GM20431 (cell line): ENCODE results near the gene SGMS1.

Experiments
- in situ Hi-C: fragments of 300-500 bp; cut with MseI, MboI; formaldehyde crosslinking; loops from one replicate; pipeline ENCODE4 v1.15.0; 2020; ENCODE audit warnings: low sequenced_read_pairs; ENCODE audit not compliant: unreplicated experiment

The SGMS1 gene

DNA sequence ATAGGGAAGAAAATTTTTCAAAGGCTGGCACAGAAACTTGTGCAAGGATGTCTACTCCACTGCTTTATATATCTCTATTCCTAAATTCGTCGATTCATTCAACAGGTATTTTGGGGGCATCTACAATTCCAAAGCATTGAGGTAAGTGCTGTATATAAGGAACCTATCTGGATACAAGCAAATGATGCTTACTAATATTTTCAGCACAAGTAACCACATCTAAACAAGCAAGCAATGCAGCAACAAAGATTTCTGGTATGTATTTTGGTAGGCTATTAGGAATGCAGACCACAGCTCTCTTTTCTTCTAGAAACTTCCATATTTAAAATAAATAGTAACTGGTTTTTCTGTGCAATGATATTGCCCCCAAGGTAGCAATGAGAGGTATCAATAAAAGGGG lies 183.9 kb downstream of the SGMS1 start:
- in situ Hi-C loops, result loop anchor here (25.0 kb wide), 1 partner anchor 172 kb away; the partner anchor contains the start of gene SGMS1

DNA sequence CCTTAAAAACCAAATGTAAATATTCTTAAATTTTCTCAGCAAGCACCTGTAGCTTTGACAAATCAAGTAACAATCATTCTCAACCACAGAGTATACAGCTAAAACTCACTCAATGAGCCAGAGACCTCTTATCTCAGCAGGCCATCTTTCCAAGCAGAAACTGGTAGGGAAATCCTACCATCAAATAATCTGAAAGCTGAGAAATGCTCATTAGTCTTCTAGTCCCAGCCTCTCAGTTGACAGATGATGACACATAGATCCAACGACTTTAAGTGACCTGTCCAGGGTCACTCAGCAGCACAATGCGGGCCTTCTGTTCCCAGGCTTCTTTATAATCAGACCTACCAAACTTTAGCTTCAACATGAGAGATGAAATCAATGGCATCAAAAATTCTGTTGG lies 184.6 kb downstream of the SGMS1 start:
- in situ Hi-C loops, result loop anchor here (25.0 kb wide), 1 partner anchor 173 kb away; the partner anchor contains the start of gene SGMS1

DNA sequence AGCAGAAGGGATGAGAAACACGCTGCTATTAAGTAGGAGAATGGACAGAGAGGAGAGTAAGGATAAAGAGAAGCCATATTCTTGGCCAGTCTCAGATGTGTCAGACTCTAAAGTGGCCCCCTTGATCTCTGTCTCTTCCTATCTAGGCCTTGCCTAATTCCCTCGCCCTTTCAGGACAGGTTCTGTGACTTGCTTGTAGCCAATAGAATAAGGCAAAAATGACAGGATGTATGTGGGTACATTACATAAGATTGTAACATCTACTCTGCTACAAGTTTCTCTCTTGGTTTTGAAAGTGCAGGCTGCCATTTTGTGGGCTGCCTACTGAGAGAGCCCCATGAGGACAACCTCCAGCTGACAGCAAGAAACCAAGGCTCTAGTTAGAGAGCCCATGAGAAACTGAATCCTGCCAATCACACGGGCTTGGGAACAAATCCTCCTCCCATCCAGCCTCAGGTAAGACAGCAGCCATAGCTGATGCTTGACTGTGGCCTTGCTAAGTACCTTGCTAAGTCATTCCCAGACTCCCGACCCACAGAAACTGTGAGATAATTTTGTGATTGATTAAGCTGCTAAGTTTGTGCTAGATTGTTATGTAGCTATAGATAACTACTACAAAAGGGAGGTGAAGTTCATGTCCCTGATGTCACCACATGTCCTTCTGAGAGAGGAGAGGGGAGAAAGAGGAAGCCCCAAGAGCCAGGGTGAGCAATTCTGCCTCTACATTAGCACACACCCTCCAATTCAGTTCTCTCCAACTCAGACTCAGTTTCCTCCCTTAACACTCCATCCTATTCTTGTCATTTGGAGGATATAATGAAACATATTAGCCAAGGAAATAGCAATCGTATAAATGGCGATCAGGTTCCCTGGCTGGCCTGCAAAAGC lies 185.5 kb downstream of the SGMS1 start:
- in situ Hi-C loops, result loop anchor here (25.0 kb wide), 1 partner anchor 174 kb away; the partner anchor contains the start of gene SGMS1

DNA sequence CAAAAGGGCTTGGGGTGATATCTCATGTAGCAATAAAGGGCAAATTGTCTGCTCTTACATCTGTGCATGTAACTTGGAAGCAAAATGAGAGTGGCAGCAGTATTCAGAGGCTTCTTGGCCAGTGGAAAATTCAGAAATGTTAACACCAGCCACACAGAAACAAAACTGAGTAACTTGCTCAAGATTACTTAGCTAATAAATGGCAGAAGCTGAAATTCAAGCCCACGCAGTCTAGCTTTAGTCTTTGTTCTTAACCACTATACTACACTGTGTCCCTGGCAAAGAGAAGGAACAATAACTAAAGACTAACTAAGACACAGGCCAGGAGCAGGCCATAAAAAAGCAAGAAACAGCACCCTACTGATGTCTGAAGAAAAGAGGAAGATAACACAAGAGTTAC lies 186.5 kb downstream of the SGMS1 start:
- in situ Hi-C loops, result loop anchor here (25.0 kb wide), 1 partner anchor 175 kb away; the partner anchor contains the start of gene SGMS1

DNA sequence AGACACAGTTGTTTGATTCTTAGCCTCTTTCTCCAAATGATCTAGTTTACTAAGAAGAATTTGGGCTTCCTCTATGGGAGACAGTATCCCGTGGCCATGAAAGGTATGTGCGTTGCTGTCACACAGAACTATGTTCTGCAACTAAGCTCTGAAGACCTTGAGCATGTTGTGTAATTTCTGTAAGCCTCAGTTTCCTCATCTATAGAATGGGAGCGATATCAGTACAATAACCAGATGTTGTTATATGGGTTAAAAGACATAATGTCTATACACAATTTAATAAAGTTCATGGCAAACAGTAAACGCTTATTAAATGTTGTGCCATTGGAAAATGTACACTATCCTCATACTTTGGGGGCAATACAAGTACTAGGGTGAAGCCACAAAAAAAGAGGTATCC lies 187.0 kb downstream of the SGMS1 start:
- in situ Hi-C loops, result loop anchor here (25.0 kb wide), 1 partner anchor 175 kb away; the partner anchor contains the start of gene SGMS1

DNA sequence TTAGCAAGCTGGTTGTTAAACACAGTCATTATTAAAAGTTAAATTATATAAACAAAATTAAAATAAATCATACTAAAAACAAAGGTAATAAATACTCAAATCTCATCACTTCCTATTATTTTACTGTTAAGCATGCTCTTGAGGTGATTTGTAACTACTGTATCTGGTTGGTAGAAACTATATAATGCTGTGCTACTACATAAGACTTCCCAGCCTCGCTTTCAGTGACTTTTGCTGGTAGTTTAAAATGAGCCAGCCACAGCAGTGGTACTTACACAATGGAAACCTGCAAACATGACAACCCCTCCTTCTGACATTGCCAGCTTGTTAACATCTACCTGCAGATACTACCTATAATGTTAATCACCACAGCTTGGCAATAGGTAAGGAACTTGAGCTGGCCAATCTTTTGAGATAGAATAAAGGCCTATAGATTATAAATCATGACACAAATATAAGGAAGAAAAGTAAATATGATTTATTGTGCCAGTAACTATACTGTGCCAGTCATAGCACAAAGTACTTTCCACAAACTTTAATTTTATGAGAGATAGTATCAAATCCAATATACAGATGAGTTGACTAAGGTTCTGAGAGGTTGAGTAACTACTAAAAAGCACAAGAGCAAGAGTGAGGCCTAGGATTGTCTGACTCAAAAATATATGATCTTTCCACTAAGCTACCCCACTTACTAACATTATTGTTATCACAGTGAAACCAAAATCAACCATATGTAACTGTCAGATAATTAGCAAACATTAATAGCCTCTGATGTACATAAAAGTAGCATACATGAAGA lies 191.3 kb downstream of the SGMS1 start:
- in situ Hi-C loops, result loop anchor here (25.0 kb wide), 1 partner anchor 180 kb away; the partner anchor contains the start of gene SGMS1

DNA sequence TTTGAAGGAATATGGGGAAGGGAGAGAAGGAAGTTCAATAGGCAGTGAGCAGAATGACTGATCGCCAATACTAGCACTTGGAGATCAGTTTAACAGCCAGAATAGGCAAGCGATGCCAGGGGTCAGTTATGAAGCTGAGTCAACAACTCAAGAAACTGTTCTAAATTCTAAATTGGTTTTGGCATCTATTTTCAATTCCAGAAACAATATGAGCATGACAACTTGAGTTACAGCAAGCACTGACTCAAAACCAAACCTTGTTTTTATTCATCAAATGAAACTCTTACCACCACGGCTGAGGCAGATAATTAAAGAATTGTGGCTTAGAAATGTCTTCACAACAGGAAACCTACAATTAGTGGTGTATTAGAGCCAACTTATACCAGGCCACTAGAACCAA lies 192.0 kb downstream of the SGMS1 start:
- in situ Hi-C loops, result loop anchor here (25.0 kb wide), 1 partner anchor 181 kb away; the partner anchor contains the start of gene SGMS1

DNA sequence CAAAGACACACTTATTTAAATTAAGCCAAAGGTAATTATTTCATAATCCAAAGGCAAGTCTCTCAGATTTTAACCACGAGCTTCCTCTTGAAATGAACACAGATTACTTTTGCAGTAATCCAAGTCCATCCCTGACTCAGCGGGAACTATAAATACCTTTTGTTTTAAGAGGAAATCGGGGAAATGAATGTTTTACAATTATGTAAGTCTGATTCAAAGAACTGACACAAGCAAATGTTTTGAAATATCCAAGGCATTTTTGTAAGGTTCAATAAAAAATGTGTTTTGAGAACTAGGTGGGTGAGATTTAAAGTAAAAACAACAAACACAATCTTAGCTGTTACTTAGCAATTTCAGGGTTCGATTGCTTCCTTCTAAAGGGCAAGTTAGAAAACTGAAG lies 192.6 kb downstream of the SGMS1 start:
- in situ Hi-C loops, result loop anchor here (25.0 kb wide), 1 partner anchor 181 kb away; the partner anchor contains the start of gene SGMS1

DNA sequence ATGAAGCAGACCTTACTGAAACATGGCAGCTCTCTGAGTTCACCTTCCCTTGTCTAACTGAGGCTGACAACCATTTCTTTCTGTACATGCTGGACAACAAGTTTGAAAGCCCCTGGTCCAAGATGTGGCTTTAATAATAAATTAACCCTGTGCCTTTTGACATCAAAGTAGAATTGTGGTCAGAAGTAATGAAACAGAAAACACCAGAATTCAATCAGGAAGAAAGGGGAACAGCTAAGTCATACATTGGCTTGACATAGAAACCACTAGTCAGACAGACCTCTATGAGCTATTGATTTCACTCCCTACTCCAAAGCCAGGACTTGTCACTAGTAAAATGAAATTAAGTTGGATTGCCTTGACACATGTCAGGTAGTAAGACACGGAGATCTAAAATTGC lies 197.3 kb downstream of the SGMS1 start:
- in situ Hi-C loops, result loop anchor here (25.0 kb wide), 1 partner anchor 186 kb away; the partner anchor contains the start of gene SGMS1

DNA sequence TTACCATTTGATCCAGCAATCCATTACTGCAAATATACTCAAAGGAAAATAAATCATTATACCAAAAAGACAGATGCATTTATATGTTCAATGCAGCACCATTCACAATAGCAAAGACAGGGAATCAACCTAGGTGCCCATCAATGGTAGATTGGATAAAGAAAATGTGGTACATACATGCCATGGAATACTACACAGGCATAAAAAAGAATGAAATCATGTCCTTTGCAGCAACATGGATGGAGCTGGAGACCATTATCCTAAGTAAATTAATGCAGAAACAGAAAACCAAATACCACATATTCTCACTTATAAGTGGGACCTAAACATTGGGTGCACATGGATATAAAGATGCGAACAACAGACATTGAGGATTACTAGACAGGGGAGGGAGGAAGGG lies 198.5 kb downstream of the SGMS1 start:
- in situ Hi-C loops, result loop anchor here (25.0 kb wide), 1 partner anchor 187 kb away; the partner anchor contains the start of gene SGMS1

DNA sequence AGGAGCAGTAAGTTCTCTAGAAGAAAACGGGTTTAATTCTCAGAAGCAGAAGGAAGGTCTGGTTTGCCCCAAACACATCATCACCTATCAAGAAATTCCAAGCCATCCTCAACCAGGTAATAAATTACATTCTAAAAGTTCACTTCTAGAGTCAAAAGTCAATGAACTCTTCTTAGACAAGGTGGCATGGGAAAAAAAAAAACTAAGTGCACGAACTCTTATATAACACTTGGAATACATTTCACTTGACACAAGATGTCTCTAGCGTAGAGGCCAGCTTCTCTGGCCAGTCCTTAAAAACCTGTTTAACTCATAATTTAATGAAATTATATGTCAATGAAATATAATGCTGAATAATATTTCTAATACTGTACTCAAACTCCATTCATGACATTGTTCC lies 200.3 kb downstream of the SGMS1 start:
- in situ Hi-C loops, result no loop called here

DNA sequence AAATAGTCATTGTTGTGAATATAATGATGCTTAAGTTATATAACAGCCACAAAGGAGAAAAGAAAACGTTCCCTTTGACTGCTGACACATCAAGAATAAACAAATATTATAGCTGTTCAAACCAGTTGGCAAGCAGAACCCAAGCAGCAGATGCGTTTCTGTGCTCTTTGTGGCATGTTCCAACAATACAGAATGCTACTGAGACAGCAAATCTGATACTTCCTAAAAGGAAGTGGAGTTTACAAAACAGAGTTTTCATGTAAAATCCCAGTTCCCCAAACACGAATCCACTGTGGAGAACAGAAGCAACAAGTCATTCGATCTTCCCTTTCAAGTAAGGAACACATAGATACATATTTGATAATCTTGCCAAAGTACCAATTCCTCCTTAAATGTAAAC lies 201.5 kb downstream of the SGMS1 start:
- in situ Hi-C loops, result no loop called here

DNA sequence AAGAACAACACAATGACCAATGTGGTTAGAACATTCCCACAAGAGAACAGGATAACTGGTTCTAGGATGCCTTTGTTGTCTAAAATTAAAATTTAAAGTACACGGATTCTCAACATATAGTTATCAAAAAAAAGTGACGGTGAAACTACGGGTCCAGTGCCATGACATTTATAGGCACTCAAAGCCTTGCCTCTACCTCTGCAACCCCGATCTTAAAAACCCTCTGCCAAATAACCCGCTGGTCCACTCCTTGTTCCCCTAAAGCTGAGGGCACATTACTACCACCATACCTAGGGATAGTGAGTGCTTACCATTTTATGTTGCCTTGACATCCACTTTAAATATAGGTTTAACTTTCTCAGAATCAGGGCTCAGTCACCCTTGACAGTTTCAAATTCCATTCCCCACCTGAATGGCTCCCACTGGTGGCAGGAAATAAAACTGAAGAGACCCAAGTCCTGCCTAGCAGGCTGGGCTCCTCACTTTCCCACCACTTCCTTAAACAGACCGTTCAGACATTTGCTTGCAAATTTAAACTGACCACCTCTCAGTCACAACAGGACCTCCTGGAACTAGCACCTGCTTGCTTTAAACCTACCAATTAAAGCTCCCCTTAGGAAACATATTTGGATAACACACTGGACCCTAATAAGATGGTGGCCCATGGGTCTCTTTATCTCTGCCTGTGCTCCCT lies 202.6 kb downstream of the SGMS1 start:
- in situ Hi-C loops, result no loop called here

DNA sequence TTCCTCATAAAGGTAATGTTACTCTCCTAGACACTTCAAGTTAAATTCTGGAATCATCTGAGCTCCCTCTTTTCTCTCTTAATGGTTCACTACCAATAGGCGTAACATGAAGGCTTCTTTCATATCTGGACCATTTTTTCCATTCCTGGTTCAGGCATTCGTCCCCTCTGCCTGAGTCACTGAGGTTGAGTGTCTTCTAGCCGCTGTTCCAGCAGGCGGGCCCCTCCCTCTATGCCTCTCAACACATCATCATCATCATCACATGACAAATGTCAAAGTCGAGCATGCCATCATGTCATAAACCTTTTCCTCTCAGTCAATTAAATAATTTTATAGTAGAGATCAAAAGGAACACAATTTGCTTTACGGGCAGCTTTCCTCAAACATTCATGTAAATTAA lies 203.6 kb downstream of the SGMS1 start:
- in situ Hi-C loops, result no loop called here

DNA sequence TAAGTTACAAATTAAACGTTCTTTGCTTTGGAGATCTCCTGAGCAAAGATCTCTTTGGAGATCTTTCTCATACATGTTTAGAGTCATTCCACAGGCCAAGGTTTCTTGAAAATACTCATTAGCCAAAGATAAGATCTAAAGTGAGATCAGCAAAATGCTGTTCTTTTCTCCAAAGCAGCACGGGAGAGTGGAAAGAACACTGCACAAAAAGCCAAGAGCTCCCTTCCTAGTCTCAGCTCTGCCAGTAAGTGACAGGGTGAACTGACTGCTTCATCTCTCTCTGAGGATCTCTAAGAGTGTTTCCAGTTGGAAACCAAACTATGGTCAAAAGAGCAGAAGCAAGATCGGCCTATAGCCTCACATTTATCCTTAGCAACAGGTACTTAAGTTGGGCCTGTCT lies 204.0 kb downstream of the SGMS1 start:
- in situ Hi-C loops, result no loop called here

DNA sequence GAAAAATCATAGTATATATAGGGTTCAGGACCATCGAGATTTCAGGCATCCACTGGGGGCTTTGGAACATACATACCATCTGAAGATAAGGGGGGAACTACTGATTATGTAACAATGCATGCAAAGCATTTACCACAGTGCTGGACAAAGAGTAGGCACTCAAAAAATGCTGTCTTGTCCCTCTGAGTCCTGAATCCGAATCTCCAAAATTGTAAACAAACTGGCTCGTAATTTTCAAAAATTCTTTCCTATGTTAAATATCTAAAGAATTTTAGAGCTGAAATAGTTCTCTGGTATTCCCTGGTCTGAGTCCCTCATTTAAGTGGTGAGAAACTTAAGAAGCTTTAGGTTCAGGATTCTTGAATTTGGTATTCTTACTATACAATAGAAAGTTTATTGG lies 204.7 kb downstream of the SGMS1 start:
- in situ Hi-C loops, result no loop called here

DNA sequence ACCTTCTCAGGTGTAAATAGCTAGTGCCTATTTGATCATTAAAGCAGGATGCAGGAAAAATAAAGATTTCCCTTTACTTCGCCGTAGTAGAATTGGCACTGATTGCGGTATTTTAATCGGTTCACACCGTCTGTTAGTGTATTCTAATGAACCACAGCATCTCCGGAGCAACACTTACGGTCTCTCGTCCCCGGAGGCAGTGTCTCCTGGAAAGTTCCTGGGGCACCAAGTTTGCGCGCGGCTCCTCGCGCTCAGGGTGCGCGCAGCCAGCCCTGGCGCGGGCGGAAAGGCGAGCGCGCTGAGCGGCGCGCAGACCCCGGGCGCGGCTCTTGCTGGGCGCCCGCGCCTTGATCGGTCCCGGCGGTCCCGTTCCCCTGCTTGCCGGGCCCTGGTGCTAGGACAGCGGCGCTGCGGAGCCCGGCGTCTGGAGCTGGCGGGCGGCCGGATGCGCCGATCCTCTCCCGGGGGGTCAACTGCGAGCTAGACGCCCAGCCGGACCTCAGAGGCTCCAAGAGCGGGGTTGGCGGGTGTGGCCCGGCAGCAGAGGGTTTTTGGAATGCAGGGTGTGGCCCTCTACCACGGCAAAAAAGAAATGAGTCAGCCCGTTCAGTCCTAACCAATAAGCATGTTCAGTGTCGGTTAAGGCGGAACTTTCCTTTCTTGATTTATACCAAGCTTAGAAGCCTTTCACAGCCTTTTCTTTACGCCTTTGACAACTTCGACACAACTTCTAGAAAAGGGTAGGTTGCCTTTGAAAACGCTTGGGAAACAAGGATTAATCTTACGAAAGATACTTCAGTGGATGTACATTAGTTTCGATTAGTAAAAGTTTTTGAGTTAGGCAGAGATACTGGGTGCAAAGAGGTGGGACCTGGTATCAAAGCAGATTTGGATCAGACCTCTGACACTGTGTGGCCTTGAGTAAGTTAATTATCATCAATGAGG lies 205.6 kb downstream of the SGMS1 start:
- in situ Hi-C loops, result no loop called here

DNA sequence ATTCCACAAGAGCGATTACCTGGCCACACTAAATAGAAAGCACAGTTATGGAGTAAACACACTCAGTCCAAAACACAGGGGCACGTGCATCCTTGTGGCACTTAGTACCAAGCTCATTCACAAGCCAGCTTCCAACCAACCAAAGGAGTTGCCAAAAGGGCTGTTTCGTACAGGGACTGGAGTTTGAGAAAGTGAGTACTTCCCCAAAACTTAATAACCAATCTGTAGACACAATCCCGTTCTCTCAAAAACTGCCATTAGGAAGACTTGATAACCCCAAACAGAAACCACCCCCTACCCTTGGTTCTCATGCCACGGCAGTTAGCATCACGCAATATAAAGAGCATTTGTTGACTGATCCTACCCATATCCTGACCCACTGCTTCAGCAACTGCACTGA lies 206.3 kb downstream of the SGMS1 start:
- in situ Hi-C loops, result no loop called here

DNA sequence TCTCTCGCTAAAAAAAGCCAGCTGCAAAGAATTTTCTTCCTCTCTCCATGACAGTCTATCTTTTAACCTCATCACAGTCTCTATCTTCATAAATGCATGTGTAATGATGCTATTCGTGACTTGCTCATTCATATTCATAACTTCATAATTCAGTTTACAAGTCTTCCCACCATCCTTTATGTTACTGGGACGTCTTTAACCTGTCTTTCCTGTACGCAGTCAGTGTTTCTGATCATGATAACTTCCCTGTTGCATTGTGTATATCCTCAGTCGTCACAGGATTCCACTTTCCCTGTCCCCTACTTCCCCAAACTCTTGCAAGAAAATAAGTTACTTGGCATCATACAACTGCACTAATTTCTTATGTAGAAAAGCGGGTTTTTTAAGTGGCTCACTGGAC lies 206.9 kb downstream of the SGMS1 start:
- in situ Hi-C loops, result no loop called here
